ENCODE results near the gene ABCB1. TPM values are rescaled to one million over a fixed set of nuclear protein-coding genes. Genes with fewer than 3 reads are reported as not detected.

The ABCB1 gene
- total and polyA plus RNA-seq, 4 donors, result 15.4 to 39.2 (median 18.5) TPM

- WGBS (ENCODE audit: insufficient coverage), result 61% methylated on average over 3 of the region's 3 CpGs
- no peaks in the 10 kb centered on the region for H3K4me1 ChIP-seq (ENCODE audit: control insufficient read depth, insufficient read depth, low read length)
Observed at GRCh38 chr7:87564296-87564963, 36.3 kb downstream of the ABCB1 start.

GRCh38 chr7:87561702-87562101, 39.0 kb downstream of the ABCB1 start:
- Histone ChIP-seq H3K9me3 (ENCODE audit: control insufficient read depth, insufficient read depth, low read length) (peaks cover 1% of the 10 kb centered on the region), H3K4me1 (ENCODE audit: control insufficient read depth, insufficient read depth, low read length) (no peaks in the 10 kb centered on the region), H3K27ac (ENCODE audit: low read depth, low read length) (no peak overlapping the region), H3K36me3 (ENCODE audit: control insufficient read depth, insufficient read depth, low read length) (no peaks in the 10 kb centered on the region), H3K27me3 (ENCODE audit: control insufficient read depth, insufficient read depth, low read length) (no peaks in the 10 kb centered on the region), H3K4me3 (ENCODE audit: low read depth, low read length) (no peak overlapping the region)
- no CpG with 5 or more reads among the region's 4 CpGs for WGBS (ENCODE audit: insufficient coverage)
- DNase-seq (ENCODE audit: low read depth in 4 of 6, low spot score in 6 of 6), result no peak

More at GRCh38 chr7:87564296-87564963, 36.3 kb downstream of the ABCB1 start:
- H3K4me3 ChIP-seq (ENCODE audit: low read depth, low read length), result no peak overlapping the region
- no peaks in the 10 kb centered on the region for H3K27me3 ChIP-seq (ENCODE audit: control insufficient read depth, insufficient read depth, low read length)
- no peak for DNase-seq (ENCODE audit: low read depth in 4 of 6, low spot score in 6 of 6)
- no peaks in the 10 kb centered on the region for H3K36me3 ChIP-seq (ENCODE audit: control insufficient read depth, insufficient read depth, low read length)
- H3K9me3 ChIP-seq (ENCODE audit: control insufficient read depth, insufficient read depth, low read length), result peaks cover 1% of the 10 kb centered on the region
- no peak overlapping the region for H3K27ac ChIP-seq (ENCODE audit: low read depth, low read length)

GRCh38 chr7:87561102-87561501, 39.6 kb downstream of the ABCB1 start:
- H3K27me3 ChIP-seq (ENCODE audit: control insufficient read depth, insufficient read depth, low read length), result no peaks in the 10 kb centered on the region
- H3K4me1 ChIP-seq (ENCODE audit: control insufficient read depth, insufficient read depth, low read length), result no peaks in the 10 kb centered on the region
- H3K36me3 ChIP-seq (ENCODE audit: control insufficient read depth, insufficient read depth, low read length), result no peaks in the 10 kb centered on the region
- H3K9me3 ChIP-seq (ENCODE audit: control insufficient read depth, insufficient read depth, low read length), result peaks cover 1% of the 10 kb centered on the region
- no peak overlapping the region for H3K27ac ChIP-seq (ENCODE audit: low read depth, low read length)
- no CpG with 5 or more reads among the region's 2 CpGs for WGBS (ENCODE audit: insufficient coverage)
- no peak overlapping the region for H3K4me3 ChIP-seq (ENCODE audit: low read depth, low read length)
- DNase-seq (ENCODE audit: low read depth in 4 of 6, low spot score in 6 of 6), result no peak

- no peaks in the 10 kb centered on the region for H3K27me3 ChIP-seq (ENCODE audit: control insufficient read depth, insufficient read depth, low read length)
- no peaks in the 10 kb centered on the region for H3K9me3 ChIP-seq (ENCODE audit: control insufficient read depth, insufficient read depth, low read length)
- WGBS (ENCODE audit: insufficient coverage), result 86% methylated on average over 1 of the region's 3 CpGs
- H3K27ac ChIP-seq (ENCODE audit: low read depth, low read length), result no peak overlapping the region
- H3K4me1 ChIP-seq (ENCODE audit: control insufficient read depth, insufficient read depth, low read length), result no peaks in the 10 kb centered on the region
- H3K36me3 ChIP-seq (ENCODE audit: control insufficient read depth, insufficient read depth, low read length), result no peaks in the 10 kb centered on the region
- no peak for DNase-seq (ENCODE audit: low read depth in 4 of 6, low spot score in 6 of 6)
- H3K4me3 ChIP-seq (ENCODE audit: low read depth, low read length), result no peak overlapping the region
Observed at GRCh38 chr7:87552351-87552900, 48.3 kb downstream of the ABCB1 start.

GRCh38 chr7:87548123-87548919, 52.4 kb downstream of the ABCB1 start:
- Histone ChIP-seq H3K36me3 (ENCODE audit: control insufficient read depth, insufficient read depth, low read length) (no peaks in the 10 kb centered on the region), H3K4me3 (ENCODE audit: low read depth, low read length) (no peak overlapping the region), H3K27me3 (ENCODE audit: control insufficient read depth, insufficient read depth, low read length) (no peaks in the 10 kb centered on the region), H3K9me3 (ENCODE audit: control insufficient read depth, insufficient read depth, low read length) (no peaks in the 10 kb centered on the region), H3K4me1 (ENCODE audit: control insufficient read depth, insufficient read depth, low read length) (no peaks in the 10 kb centered on the region), H3K27ac (ENCODE audit: low read depth, low read length) (no peak overlapping the region)
- WGBS (ENCODE audit: insufficient coverage), result 100% methylated on average over 3 of the region's 7 CpGs
- DNase-seq (ENCODE audit: low read depth in 4 of 6, low spot score in 6 of 6), result no peak

- H3K4me3 ChIP-seq (ENCODE audit: low read depth, low read length), result no peak overlapping the region
- H3K27me3 ChIP-seq (ENCODE audit: control insufficient read depth, insufficient read depth, low read length), result no peaks in the 10 kb centered on the region
- no peaks in the 10 kb centered on the region for H3K4me1 ChIP-seq (ENCODE audit: control insufficient read depth, insufficient read depth, low read length)
- no CpG with 5 or more reads among the region's 6 CpGs for WGBS (ENCODE audit: insufficient coverage)
- H3K9me3 ChIP-seq (ENCODE audit: control insufficient read depth, insufficient read depth, low read length), result no peaks in the 10 kb centered on the region
- no peak overlapping the region for H3K27ac ChIP-seq (ENCODE audit: low read depth, low read length)
- DNase-seq (ENCODE audit: low read depth in 4 of 6, low spot score in 6 of 6), result no peak
- H3K36me3 ChIP-seq (ENCODE audit: control insufficient read depth, insufficient read depth, low read length), result no peaks in the 10 kb centered on the region
Observed at GRCh38 chr7:87545760-87546159, 54.9 kb downstream of the ABCB1 start.

- no peaks in the 10 kb centered on the region for H3K27me3 ChIP-seq (ENCODE audit: control insufficient read depth, insufficient read depth, low read length)
- DNase-seq (ENCODE audit: low read depth in 4 of 6, low spot score in 6 of 6), result no peak
- no peaks in the 10 kb centered on the region for H3K4me1 ChIP-seq (ENCODE audit: control insufficient read depth, insufficient read depth, low read length)
- WGBS (ENCODE audit: insufficient coverage), result no CpG with 5 or more reads among the region's 1 CpG
- no peaks in the 10 kb centered on the region for H3K36me3 ChIP-seq (ENCODE audit: control insufficient read depth, insufficient read depth, low read length)
- H3K27ac ChIP-seq (ENCODE audit: low read depth, low read length), result no peak overlapping the region
- H3K9me3 ChIP-seq (ENCODE audit: control insufficient read depth, insufficient read depth, low read length), result no peaks in the 10 kb centered on the region
- no peak overlapping the region for H3K4me3 ChIP-seq (ENCODE audit: low read depth, low read length)
Observed at GRCh38 chr7:87543623-87544022, 57.1 kb downstream of the ABCB1 start.

- Histone ChIP-seq H3K4me1 (ENCODE audit: control insufficient read depth, insufficient read depth, low read length) (no peaks in the 10 kb centered on the region), H3K27me3 (ENCODE audit: control insufficient read depth, insufficient read depth, low read length) (no peaks in the 10 kb centered on the region), H3K36me3 (ENCODE audit: control insufficient read depth, insufficient read depth, low read length) (no peaks in the 10 kb centered on the region), H3K4me3 (ENCODE audit: low read depth, low read length) (no peak overlapping the region), H3K9me3 (ENCODE audit: control insufficient read depth, insufficient read depth, low read length) (no peaks in the 10 kb centered on the region), H3K27ac (ENCODE audit: low read depth, low read length) (no peak overlapping the region)
- WGBS (ENCODE audit: insufficient coverage), result no CpG with 5 or more reads among the region's 1 CpG
- DNase-seq (ENCODE audit: low read depth in 4 of 6, low spot score in 6 of 6), result no peak
Observed at GRCh38 chr7:87541648-87542047, 59.0 kb downstream of the ABCB1 start.

- no peak overlapping the region for H3K27ac ChIP-seq (ENCODE audit: low read depth, low read length)
- no peaks in the 10 kb centered on the region for H3K4me1 ChIP-seq (ENCODE audit: control insufficient read depth, insufficient read depth, low read length)
- H3K9me3 ChIP-seq (ENCODE audit: control insufficient read depth, insufficient read depth, low read length), result no peaks in the 10 kb centered on the region
- no peak for DNase-seq (ENCODE audit: low read depth in 4 of 6, low spot score in 6 of 6)
- H3K27me3 ChIP-seq (ENCODE audit: control insufficient read depth, insufficient read depth, low read length), result no peaks in the 10 kb centered on the region
- H3K36me3 ChIP-seq (ENCODE audit: control insufficient read depth, insufficient read depth, low read length), result no peaks in the 10 kb centered on the region
- no peak overlapping the region for H3K4me3 ChIP-seq (ENCODE audit: low read depth, low read length)
- WGBS (ENCODE audit: insufficient coverage), result 60% methylated on average over 1 of the region's 1 CpG
Observed at GRCh38 chr7:87538052-87538451, 62.6 kb downstream of the ABCB1 start.
